WTC11 (cell line): ENCODE results near the gene WDR72. TPM values are rescaled to one million over a fixed set of nuclear protein-coding genes. Genes with fewer than 3 reads are reported as not detected.

Source experiments
- ATAC-seq: fragments of 200-7000 bp; cut with Tn5 transposase; 2 replicates; pipeline ENCODE4 v1.10.0; 2021; ENCODE audit warnings: mild to moderate bottlenecking, moderate library complexity
- CTCF ChIA-PET: fragments of 300-600 bp; sonication (Branson Sonifier 250); formaldehyde crosslinking; loops from one replicate; lab custom pipeline; 2021; ENCODE audit warnings: antibody characterized with exemption; lab: Charles Lee
- POLR2A ChIA-PET: fragments of 350-600 bp; sonication (Branson Sonifier 250); formaldehyde crosslinking; loops from one replicate; lab custom pipeline; 2021; ENCODE audit warnings: antibody characterized with exemption; lab: Charles Lee
- DNase-seq: peaks from one replicate; pipeline ENCODE4 v3.0.0; 2021; ENCODE audit warnings: low spot score
- H3K27ac Mint-ChIP-seq: 2 replicates; pipeline ENCODE4 v1.8.0; 2021; ENCODE audit warnings: mixed read lengths
- H3K27me3 Mint-ChIP-seq: 2 replicates; pipeline ENCODE4 v1.8.0; 2021; ENCODE audit warnings: low read depth, mild to moderate bottlenecking, moderate library complexity, mixed read lengths
- H3K36me3 Mint-ChIP-seq: 2 replicates; pipeline ENCODE4 v1.8.0; 2021; ENCODE audit warnings: mixed read lengths
- H3K4me1 Mint-ChIP-seq: 2 replicates; pipeline ENCODE4 v1.8.0; 2022; ENCODE audit warnings: mixed read lengths
- H3K4me3 Mint-ChIP-seq: 2 replicates; pipeline ENCODE4 v1.8.0; 2021; ENCODE audit warnings: mild to moderate bottlenecking, moderate library complexity, mixed read lengths
- H3K9me3 Mint-ChIP-seq: 2 replicates; pipeline ENCODE4 v1.8.0; 2021; ENCODE audit warnings: mixed read lengths
- CBFB ChIP-seq: sonication (generic); formaldehyde crosslinking; IDR thresholded peaks from 2 replicates; pipeline ENCODE4 v1.8.1; 2022; ENCODE audit warnings: mild to moderate bottlenecking, low read depth, missing genetic modification reagents
- CREB1 ChIP-seq: sonication (generic); formaldehyde crosslinking; IDR thresholded peaks from 2 replicates; pipeline ENCODE4 v1.8.0; 2023; ENCODE audit warnings: mild to moderate bottlenecking, missing genetic modification reagents
- ETV6 ChIP-seq: sonication (generic); formaldehyde crosslinking; IDR thresholded peaks from 2 replicates; pipeline ENCODE4 v1.8.1; 2022; ENCODE audit warnings: mild to moderate bottlenecking, missing genetic modification reagents
- FOXP1 ChIP-seq: sonication (generic); formaldehyde crosslinking; IDR thresholded peaks from 2 replicates; pipeline ENCODE4 v1.8.0; 2022; ENCODE audit warnings: missing genetic modification reagents, mild to moderate bottlenecking, moderate library complexity, borderline replicate concordance
- GABPB1 ChIP-seq: sonication (generic); formaldehyde crosslinking; IDR thresholded peaks from 2 replicates; pipeline ENCODE4 v1.8.1; 2023; ENCODE audit warnings: mild to moderate bottlenecking, missing genetic modification reagents
- JAZF1 ChIP-seq: fragments of 250-450 bp; sonication (Bioruptor Pico); IDR thresholded peaks from 2 replicates; pipeline ENCODE4 v1.9.0; 2021; ENCODE audit warnings: moderate library complexity, mild to moderate bottlenecking, inconsistent platforms
- NR2C2 ChIP-seq: sonication (generic); formaldehyde crosslinking; IDR thresholded peaks from 2 replicates; pipeline ENCODE4 v1.8.0; 2022; ENCODE audit warnings: mild to moderate bottlenecking, missing genetic modification reagents
- TEAD1 ChIP-seq: sonication (generic); formaldehyde crosslinking; IDR thresholded peaks from 2 replicates; pipeline ENCODE4 v1.8.0; 2022; ENCODE audit warnings: mild to moderate bottlenecking, missing genetic modification reagents
- ZNF138 ChIP-seq: sonication (generic); formaldehyde crosslinking; conservative IDR thresholded peaks from 2 replicates; pipeline ENCODE4 v1.8.1; 2022; ENCODE audit warnings: mild to moderate bottlenecking, moderate library complexity, missing genetic modification reagents
- ZNF317 ChIP-seq: sonication (generic); formaldehyde crosslinking; IDR thresholded peaks from 2 replicates; pipeline ENCODE4 v1.8.1; 2023; ENCODE audit warnings: low read depth, mild to moderate bottlenecking, moderate library complexity, missing genetic modification reagents, borderline replicate concordance
- ZNF671 ChIP-seq: fragments of 250-450 bp; sonication (Bioruptor Pico); IDR thresholded peaks from 2 replicates; pipeline ENCODE4 v1.8.0; 2021; ENCODE audit warnings: mild to moderate bottlenecking
- total RNA-seq: library from RNA; stranded (reverse); gene quantifications from 3 replicates; pipeline ENCODE4 v1.2.3, GENCODE V29; 2021
- TF ChIP-seq, protein P1 (sequence below): fragments of 250-450 bp; sonication (Bioruptor Pico); IDR thresholded peaks from 2 replicates; pipeline ENCODE4 v1.9.0; 2021; ENCODE audit warnings: mild to moderate bottlenecking
- TF ChIP-seq, protein P2 (sequence below): sonication (generic); formaldehyde crosslinking; conservative IDR thresholded peaks from 2 replicates; pipeline ENCODE4 v1.8.1; 2023; ENCODE audit warnings: mild to moderate bottlenecking, low read depth, missing genetic modification reagents, moderate library complexity
- TF ChIP-seq, protein P3 (sequence below): sonication (generic); formaldehyde crosslinking; IDR thresholded peaks from 2 replicates; pipeline ENCODE4 v1.8.1; 2022; ENCODE audit warnings: mild to moderate bottlenecking, missing genetic modification reagents, moderate library complexity, borderline replicate concordance
- TF ChIP-seq, protein P4 (sequence below): fragments of 250-450 bp; sonication (Bioruptor Pico); IDR thresholded peaks from 2 replicates; pipeline ENCODE4 v1.9.0; 2021; ENCODE audit warnings: moderate library complexity, mild to moderate bottlenecking, inconsistent platforms, borderline replicate concordance
- TF ChIP-seq, protein P5 (sequence below): sonication (generic); formaldehyde crosslinking; IDR thresholded peaks from 2 replicates; pipeline ENCODE4 v1.8.1; 2023; ENCODE audit warnings: mild to moderate bottlenecking, missing genetic modification reagents, borderline replicate concordance
- TF ChIP-seq, protein P6 (sequence below): sonication (generic); formaldehyde crosslinking; IDR thresholded peaks from 2 replicates; pipeline ENCODE4 v1.8.0; 2022; ENCODE audit warnings: mild to moderate bottlenecking, missing genetic modification reagents
- TF ChIP-seq, protein P7 (sequence below): sonication (generic); formaldehyde crosslinking; IDR thresholded peaks from 2 replicates; pipeline ENCODE4 v1.8.0; 2023; ENCODE audit warnings: missing genetic modification reagents
- TF ChIP-seq, protein P8 (sequence below): sonication (generic); formaldehyde crosslinking; IDR thresholded peaks from 2 replicates; pipeline ENCODE4 v1.8.1; 2022; ENCODE audit warnings: missing genetic modification reagents, borderline replicate concordance
- TF ChIP-seq, protein P9 (sequence below): sonication (generic); formaldehyde crosslinking; IDR thresholded peaks from 2 replicates; pipeline ENCODE4 v1.8.0; 2022; ENCODE audit warnings: mild to moderate bottlenecking, missing genetic modification reagents

The WDR72 gene
- total RNA-seq, 1 experiment from 2014 or later = 8.6 TPM

DNA sequence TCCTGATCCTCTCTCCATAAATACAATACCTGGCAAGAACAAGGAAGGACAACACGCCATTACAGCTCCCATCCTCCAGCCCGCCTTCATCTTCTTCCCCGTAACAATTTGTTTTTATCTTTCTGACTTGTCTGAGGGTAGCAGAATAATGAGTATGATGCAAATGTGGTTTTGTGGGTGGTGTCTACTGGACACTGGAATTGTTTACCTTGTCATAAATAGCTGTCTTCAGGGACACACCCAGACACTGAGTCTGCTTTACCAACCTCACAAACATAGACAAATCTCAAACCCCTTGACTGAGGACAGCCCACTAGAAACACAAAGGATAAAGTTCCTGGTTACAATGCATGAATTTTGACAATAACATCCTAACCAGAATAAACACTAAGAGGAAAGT is 13.4 kb downstream of the WDR72 start:
- no peaks in the 10 kb centered on the region for H3K9me3 Mint-ChIP-seq
- ChIA-PET CTCF (no interaction called here), POLR2A (no interaction called here)
- TF ChIP-seq, protein P1, sequence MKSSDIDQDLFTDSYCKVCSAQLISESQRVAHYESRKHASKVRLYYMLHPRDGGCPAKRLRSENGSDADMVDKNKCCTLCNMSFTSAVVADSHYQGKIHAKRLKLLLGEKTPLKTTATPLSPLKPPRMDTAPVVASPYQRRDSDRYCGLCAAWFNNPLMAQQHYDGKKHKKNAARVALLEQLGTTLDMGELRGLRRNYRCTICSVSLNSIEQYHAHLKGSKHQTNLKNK (CRISPR knock-in tag) = no peak
- ATAC-seq = no peak
- no peak overlapping the region for H3K27ac Mint-ChIP-seq
- H3K4me1 Mint-ChIP-seq = peaks cover 8% of the 10 kb centered on the region
- no peak for DNase-seq
- H3K27me3 Mint-ChIP-seq = no peaks in the 10 kb centered on the region; the same call in 1 of the 2 replicates
- no peaks in the 10 kb centered on the region for H3K36me3 Mint-ChIP-seq
- H3K4me3 Mint-ChIP-seq = no peak overlapping the region

DNA sequence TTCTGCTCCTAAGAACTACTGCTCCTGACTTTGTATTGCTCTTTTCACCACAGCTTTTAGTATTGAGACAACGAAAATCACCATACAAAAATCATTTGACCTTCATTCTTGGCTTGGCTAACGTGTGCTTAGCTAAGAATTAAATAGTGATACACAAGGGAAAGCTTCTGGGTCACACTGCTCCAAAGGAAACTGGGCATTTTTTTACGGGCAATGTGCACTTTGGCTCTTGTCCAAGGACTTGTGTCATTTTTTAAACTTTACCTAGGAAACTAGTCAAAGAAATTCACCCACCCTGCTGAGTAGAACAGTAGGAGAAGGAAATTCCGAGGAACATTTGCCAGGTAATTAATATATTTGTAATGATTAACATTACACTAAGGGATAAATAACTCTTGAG is 19.8 kb downstream of the WDR72 start:
- ATAC-seq (no peak), DNase-seq (no peak)
- Mint-ChIP-seq H3K4me1 (no peaks in the 10 kb centered on the region), H3K4me3 (no peak overlapping the region), H3K27me3 (no peaks in the 10 kb centered on the region), H3K9me3 (no peaks in the 10 kb centered on the region), H3K36me3 (no peaks in the 10 kb centered on the region), H3K27ac (no peak overlapping the region)
- no peak for TF ChIP-seq CBFB (CRISPR knock-in tag)
- TF ChIP-seq, protein P2, sequence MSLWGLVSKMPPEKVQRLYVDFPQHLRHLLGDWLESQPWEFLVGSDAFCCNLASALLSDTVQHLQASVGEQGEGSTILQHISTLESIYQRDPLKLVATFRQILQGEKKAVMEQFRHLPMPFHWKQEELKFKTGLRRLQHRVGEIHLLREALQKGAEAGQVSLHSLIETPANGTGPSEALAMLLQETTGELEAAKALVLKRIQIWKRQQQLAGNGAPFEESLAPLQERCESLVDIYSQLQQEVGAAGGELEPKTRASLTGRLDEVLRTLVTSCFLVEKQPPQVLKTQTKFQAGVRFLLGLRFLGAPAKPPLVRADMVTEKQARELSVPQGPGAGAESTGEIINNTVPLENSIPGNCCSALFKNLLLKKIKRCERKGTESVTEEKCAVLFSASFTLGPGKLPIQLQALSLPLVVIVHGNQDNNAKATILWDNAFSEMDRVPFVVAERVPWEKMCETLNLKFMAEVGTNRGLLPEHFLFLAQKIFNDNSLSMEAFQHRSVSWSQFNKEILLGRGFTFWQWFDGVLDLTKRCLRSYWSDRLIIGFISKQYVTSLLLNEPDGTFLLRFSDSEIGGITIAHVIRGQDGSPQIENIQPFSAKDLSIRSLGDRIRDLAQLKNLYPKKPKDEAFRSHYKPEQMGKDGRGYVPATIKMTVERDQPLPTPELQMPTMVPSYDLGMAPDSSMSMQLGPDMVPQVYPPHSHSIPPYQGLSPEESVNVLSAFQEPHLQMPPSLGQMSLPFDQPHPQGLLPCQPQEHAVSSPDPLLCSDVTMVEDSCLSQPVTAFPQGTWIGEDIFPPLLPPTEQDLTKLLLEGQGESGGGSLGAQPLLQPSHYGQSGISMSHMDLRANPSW (CRISPR knock-in tag) = no peak
- TF ChIP-seq, protein P3, sequence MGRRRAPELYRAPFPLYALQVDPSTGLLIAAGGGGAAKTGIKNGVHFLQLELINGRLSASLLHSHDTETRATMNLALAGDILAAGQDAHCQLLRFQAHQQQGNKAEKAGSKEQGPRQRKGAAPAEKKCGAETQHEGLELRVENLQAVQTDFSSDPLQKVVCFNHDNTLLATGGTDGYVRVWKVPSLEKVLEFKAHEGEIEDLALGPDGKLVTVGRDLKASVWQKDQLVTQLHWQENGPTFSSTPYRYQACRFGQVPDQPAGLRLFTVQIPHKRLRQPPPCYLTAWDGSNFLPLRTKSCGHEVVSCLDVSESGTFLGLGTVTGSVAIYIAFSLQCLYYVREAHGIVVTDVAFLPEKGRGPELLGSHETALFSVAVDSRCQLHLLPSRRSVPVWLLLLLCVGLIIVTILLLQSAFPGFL (CRISPR knock-in tag) = no peak
- TF ChIP-seq ZNF138 (CRISPR knock-in tag) = no peak
- TF ChIP-seq CREB1 (CRISPR knock-in tag) = no peak
- TF ChIP-seq, protein P4, sequence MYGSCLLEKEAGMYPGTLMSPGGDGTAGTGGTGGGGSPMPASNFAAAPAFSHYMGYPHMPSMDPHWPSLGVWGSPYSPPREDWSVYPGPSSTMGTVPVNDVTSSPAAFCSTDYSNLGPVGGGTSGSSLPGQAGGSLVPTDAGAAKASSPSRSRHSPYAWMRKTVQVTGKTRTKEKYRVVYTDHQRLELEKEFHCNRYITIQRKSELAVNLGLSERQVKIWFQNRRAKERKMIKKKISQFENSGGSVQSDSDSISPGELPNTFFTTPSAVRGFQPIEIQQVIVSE (CRISPR knock-in tag) = no peak
- TF ChIP-seq, protein P5, sequence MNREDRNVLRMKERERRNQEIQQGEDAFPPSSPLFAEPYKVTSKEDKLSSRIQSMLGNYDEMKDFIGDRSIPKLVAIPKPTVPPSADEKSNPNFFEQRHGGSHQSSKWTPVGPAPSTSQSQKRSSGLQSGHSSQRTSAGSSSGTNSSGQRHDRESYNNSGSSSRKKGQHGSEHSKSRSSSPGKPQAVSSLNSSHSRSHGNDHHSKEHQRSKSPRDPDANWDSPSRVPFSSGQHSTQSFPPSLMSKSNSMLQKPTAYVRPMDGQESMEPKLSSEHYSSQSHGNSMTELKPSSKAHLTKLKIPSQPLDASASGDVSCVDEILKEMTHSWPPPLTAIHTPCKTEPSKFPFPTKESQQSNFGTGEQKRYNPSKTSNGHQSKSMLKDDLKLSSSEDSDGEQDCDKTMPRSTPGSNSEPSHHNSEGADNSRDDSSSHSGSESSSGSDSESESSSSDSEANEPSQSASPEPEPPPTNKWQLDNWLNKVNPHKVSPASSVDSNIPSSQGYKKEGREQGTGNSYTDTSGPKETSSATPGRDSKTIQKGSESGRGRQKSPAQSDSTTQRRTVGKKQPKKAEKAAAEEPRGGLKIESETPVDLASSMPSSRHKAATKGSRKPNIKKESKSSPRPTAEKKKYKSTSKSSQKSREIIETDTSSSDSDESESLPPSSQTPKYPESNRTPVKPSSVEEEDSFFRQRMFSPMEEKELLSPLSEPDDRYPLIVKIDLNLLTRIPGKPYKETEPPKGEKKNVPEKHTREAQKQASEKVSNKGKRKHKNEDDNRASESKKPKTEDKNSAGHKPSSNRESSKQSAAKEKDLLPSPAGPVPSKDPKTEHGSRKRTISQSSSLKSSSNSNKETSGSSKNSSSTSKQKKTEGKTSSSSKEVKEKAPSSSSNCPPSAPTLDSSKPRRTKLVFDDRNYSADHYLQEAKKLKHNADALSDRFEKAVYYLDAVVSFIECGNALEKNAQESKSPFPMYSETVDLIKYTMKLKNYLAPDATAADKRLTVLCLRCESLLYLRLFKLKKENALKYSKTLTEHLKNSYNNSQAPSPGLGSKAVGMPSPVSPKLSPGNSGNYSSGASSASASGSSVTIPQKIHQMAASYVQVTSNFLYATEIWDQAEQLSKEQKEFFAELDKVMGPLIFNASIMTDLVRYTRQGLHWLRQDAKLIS (CRISPR knock-in tag) = no peak
- no peak for TF ChIP-seq JAZF1 (CRISPR knock-in tag)
- POLR2A ChIA-PET = no interaction called here
- CTCF ChIA-PET = no interaction called here

DNA sequence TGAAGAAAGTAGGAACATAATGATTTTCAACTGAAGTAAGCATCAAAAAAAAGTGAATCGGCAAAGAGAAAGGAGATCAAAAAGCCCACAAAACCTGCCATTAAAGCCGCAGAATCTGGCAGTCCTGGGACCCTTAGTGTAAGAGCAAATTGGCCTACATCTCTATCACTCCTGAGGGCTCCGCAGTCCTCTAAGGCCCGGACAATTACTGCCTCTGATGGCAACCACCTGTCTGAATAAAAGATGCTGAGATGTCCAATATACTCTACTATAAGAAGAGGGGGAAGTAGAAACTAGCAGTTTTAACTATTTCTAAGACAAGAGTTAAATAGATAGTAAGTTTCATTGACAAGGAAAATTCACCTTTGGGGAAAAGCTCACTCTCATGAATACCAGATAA is 20.3 kb downstream of the WDR72 start:
- DNase-seq = no peak
- Mint-ChIP-seq H3K27me3 (no peaks in the 10 kb centered on the region), H3K4me1 (no peaks in the 10 kb centered on the region), H3K9me3 (no peaks in the 10 kb centered on the region), H3K36me3 (no peaks in the 10 kb centered on the region), H3K4me3 (no peak overlapping the region), H3K27ac (no peak overlapping the region)
- TF ChIP-seq NR2C2 (CRISPR knock-in tag) (no peak), FOXP1 (CRISPR knock-in tag) (no peak), ZNF317 (CRISPR knock-in tag) (no peak), ETV6 (CRISPR knock-in tag) (no peak), JAZF1 (CRISPR knock-in tag) (no peak), ZNF671 (no peak), GABPB1 (no peak), TEAD1 (CRISPR knock-in tag) (no peak)
- TF ChIP-seq, protein P6, sequence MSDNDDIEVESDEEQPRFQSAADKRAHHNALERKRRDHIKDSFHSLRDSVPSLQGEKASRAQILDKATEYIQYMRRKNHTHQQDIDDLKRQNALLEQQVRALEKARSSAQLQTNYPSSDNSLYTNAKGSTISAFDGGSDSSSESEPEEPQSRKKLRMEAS (CRISPR knock-in tag) = no peak
- TF ChIP-seq, protein P7, sequence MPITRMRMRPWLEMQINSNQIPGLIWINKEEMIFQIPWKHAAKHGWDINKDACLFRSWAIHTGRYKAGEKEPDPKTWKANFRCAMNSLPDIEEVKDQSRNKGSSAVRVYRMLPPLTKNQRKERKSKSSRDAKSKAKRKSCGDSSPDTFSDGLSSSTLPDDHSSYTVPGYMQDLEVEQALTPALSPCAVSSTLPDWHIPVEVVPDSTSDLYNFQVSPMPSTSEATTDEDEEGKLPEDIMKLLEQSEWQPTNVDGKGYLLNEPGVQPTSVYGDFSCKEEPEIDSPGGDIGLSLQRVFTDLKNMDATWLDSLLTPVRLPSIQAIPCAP (CRISPR knock-in tag) = no peak
- TF ChIP-seq, protein P8, sequence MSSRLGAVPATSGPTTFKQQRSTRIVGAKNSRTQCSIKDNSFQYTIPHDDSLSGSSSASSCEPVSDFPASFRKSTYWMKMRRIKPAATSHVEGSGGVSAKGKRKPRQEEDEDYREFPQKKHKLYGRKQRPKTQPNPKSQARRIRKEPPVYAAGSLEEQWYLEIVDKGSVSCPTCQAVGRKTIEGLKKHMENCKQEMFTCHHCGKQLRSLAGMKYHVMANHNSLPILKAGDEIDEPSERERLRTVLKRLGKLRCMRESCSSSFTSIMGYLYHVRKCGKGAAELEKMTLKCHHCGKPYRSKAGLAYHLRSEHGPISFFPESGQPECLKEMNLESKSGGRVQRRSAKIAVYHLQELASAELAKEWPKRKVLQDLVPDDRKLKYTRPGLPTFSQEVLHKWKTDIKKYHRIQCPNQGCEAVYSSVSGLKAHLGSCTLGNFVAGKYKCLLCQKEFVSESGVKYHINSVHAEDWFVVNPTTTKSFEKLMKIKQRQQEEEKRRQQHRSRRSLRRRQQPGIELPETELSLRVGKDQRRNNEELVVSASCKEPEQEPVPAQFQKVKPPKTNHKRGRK (CRISPR knock-in tag) = no peak
- TF ChIP-seq, protein P9, sequence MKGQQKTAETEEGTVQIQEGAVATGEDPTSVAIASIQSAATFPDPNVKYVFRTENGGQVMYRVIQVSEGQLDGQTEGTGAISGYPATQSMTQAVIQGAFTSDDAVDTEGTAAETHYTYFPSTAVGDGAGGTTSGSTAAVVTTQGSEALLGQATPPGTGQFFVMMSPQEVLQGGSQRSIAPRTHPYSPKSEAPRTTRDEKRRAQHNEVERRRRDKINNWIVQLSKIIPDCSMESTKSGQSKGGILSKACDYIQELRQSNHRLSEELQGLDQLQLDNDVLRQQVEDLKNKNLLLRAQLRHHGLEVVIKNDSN (CRISPR knock-in tag) = no peak
- POLR2A ChIA-PET = no interaction called here
- CTCF ChIA-PET = no interaction called here
- ATAC-seq = no peak
